ENCODE results near the gene PLCE1.

DNA sequence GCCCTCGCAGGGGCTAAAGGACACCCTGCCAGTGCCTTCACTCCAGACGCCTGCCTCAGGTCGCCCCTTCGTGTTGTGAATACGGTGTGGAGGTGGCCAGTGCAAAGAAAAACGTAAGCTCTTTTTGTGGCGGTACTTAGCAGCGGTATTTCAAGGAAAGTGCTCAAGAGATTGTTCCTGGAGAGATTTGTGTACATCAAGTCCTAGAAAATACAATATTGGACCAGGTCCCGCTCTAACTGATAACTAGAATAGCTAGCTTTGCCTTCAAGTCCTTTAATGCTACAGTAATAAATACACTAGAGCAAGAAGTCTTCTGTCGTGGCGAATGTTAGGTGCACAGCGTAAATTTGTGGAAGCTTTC is 689 bp downstream of the PLCE1 start:
- TF ChIP-seq, protein P1, sequence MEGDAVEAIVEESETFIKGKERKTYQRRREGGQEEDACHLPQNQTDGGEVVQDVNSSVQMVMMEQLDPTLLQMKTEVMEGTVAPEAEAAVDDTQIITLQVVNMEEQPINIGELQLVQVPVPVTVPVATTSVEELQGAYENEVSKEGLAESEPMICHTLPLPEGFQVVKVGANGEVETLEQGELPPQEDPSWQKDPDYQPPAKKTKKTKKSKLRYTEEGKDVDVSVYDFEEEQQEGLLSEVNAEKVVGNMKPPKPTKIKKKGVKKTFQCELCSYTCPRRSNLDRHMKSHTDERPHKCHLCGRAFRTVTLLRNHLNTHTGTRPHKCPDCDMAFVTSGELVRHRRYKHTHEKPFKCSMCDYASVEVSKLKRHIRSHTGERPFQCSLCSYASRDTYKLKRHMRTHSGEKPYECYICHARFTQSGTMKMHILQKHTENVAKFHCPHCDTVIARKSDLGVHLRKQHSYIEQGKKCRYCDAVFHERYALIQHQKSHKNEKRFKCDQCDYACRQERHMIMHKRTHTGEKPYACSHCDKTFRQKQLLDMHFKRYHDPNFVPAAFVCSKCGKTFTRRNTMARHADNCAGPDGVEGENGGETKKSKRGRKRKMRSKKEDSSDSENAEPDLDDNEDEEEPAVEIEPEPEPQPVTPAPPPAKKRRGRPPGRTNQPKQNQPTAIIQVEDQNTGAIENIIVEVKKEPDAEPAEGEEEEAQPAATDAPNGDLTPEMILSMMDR (conservative IDR thresholded peaks at IDR 0.05; ENCODE audit: low read length) = no peak
- TF ChIP-seq EZH2phosphoT487 (IDR thresholded peaks at IDR 0.05; ENCODE audit: borderline replicate concordance) = no peak
